Colon (tissue), 2 donors: ENCODE results near the gene ATG4D.

Source experiments
- FAIRE-seq: peaks from 2 replicates; lab custom pipeline; 2012; peaks lifted over from hg19 to GRCh38; lab: Jason Lieb, UNC
- donor health status: control.
- donor health status: control.

Gene ATG4D

DNA sequence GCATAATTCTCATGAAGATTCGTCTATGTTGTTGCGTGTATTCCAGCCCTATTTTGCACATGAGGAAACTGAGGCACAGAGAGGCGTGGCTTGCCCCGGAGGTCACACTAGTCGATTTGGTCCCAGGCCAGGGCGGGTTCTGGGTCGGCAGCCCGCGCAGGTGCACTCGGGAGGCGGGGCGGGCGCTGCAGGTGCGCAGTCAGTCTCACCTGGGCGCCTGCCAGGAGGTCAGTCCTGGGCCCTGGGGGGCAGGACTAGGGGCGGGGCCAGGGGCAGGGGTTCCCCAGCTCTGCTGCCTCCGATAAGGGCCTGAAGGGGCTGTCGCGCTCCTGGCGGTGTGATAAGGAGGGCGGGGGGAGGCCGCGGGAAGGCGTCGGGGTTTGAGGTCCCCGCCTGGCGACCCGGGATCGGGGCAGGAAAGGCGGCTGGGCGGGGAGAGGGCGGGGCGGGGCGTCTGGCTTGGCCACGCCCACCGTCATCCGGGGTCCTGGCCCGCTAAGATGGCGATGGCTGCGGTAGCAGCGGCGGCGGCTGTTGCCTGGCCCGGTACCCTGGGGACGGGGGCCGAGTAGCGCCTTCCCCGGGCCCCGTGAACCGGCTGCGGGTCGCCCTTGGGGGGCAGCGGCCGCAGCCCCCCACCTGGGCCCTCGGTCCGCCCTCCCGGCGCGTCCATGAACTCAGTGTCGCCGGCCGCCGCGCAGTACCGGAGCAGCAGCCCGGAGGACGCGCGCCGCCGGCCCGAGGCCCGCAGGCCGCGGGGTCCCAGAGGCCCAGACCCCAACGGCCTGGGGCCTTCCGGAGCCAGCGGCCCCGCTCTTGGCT, at the start of gene ATG4D:
Gene ATG4D, plus strand, starts transcription at position 485 of the 822 bp plus-strand sequence. Its CDS starts 187 bp downstream, at position 672.
- FAIRE-seq: no peak

DNA sequence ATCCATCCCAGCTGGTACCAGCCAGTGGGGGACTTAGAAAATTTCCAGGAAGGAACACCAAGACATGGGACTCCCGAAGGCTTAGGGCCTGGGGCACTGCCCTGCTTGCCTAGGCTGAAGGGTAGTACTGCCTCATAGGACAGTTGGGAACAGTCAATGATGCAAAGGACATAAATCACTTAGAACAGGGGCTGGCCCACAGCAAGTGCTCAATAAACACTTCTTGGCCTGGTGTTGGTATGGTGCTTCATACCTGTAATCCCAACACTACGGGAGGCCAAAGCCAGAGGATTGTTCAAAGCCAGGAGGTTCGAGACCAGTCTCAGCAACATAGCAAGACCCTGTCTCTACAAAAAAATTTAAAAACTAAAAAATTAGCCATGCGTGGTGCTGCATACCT, 46.3 kb upstream of the ATG4D start:
- FAIRE-seq: no peak

DNA sequence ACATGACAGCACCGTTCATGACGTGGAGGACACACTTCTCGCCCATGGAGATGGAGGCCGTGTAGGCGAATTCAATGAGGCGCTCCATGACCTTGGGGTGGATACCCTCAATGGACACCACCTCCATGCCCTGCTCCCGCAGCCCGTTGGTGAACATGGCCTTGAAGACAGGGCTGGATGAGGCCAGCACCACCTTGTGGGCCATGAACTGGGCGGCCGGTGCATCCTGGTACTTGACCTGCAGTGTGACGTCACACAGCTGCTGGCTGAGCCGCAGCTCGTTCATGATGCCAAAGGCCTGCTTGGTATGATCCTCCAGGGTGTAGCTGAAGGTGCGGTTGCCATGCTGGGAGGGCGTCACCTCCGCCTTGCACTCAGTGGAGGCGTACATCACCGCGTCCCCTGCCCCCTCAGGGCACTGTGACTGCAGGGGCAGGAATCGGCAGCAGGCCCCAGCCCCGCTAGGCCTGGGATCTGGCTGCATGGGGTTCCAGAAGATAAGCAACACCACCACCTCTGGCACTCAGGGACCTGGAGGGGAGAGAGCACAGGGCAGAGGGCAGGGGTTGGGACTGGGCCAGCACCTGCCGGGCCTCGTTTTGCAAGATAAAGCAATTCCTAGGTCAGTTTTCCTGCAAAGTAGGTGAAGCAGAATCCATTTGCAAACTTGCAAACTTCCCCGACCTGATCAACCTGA, 44.0 kb upstream of the ATG4D start:
- FAIRE-seq: no peak

DNA sequence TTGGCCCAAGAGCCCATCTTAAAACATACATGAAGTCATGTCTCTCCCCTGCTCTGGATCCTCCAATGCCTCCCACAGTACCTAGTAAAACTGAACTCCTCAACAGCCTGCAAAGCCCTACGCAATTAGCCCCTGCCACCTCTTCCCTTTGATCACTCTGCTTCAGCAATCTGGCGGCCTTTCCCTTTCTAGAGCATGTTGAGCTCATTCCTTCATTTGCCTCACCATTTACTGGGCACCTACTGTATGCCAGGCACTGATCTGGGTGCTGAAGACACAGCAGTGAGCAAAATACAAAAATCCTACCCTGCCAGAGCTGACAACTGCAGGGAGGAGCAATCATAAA, 43.5 kb upstream of the ATG4D start:
- no peak for FAIRE-seq

DNA sequence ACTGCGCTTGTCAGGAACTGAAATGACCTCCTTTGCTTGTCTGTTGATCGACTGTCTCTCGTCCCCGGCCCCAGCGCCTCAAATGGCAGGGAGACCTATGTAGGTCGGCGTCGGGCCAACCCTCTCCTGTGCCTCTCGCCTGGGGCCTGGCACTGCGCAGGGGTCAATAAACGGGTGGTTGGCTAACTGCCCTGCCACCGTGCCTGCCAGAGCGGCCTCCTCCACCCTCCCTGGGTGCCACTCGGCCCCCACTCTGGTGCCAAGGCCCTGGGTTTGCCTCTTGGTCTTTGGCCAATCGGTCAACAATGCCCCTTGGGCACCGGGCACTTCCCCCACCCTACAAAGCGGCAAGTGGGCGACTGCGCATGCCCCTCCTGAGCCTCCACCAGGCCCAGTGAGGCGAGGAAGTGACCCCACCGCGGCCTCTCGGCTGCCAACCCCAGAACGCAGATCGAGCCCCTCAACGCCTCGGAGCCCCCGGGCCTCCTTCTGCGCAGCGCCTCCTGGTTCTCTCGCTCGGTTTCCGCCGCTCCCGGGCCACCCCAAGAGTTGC, 41.7 kb upstream of the ATG4D start:
- FAIRE-seq: no peak

DNA sequence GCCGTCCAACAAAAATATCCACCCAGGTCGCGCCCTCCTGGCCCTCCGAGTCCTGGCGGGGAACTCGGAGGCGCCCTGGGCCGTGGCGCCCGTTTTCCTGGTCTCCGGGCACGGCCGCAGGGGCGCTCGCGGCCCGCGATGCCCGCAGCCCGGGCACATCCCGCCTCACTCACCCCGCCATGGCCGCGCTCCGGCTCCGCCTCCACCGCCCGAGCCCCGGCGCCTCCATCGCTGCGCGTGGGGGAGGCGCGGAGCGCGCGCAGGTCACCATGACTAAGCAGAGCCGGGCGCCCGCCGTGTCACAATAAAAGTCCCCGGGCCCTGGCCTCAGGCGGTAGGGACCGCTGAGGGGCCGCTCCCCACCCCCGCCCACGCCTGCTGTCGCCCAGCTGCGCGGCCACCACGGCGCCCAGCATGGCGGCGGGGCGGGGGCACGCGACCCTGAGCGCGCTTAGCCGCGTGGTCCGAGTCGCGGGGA, 41.1 kb upstream of the ATG4D start:
- no peak for FAIRE-seq

DNA sequence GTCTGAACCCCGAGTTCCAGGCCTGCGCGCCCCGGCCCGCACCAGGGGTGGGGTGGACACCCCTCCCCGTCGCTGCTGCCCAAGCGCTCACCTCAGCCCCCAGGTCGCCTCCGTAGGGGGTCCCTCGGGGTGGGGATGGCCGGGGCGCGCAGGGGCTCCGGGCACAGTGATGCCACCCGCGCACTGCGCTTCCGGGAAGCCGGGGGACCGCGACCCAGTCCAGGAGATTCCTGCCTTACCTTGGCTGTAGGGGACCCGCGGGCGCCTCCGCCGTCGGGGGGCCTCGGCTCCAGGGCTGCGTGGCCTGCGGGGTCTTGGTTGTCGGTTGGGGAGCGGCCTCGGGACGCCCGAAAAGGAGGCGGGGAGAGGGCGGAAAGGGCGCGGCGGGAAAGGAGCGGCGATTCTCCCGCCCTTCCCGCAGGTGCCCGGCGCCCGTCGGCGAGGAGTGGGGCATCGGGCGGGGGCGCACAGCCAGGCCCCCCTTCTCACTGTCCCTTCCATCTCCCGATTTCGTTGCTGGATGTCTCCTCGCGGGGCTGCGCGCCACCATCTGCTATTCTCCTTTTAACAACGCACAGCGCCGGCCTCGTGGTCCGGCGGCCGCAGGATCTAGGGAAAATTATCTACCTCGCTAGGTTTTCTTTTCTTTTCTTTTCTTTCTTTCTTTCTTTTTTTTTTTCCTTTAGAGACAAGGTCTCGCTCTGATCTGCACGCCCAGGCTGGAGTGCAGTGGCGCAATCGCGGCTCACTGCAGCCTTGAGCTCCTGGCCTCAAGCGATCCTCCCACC, 40.5 kb upstream of the ATG4D start, which contains the start of gene KEAP1:
Gene KEAP1, minus strand, starts transcription at position 355 of the 788 bp plus-strand sequence. CDS start 3,323 bp downstream, outside the sequence.
- no peak for FAIRE-seq

DNA sequence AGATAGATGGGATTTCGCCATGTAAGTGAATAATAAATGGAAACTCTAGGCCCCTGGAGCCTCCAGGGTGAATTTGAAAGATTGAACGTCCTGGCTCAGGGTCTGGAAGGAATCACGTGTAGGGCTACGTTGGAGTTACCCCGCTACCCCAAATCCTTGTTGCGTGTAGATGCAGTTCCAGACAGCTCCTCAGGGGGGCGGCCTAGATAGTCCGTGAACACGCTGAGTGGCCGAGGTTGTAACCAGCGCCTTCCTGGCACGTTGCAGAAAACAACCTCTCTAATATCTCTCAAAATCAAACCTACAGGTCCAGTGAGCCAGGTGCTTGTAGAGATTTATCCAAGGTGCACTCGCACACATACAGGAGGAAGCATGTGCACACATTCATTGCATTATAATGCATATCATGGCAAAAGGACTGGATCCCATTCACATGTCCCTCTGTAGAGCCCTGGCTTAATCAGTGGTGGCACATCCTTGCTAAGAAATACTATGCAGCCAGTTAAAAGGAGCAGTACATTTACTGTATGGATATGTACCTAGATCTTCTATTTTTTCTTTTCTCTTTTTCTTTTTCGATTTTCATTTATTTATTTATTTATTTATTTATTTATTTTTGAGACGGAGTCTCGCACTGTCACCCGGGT, 38.0 kb upstream of the ATG4D start:
- no peak for FAIRE-seq

DNA sequence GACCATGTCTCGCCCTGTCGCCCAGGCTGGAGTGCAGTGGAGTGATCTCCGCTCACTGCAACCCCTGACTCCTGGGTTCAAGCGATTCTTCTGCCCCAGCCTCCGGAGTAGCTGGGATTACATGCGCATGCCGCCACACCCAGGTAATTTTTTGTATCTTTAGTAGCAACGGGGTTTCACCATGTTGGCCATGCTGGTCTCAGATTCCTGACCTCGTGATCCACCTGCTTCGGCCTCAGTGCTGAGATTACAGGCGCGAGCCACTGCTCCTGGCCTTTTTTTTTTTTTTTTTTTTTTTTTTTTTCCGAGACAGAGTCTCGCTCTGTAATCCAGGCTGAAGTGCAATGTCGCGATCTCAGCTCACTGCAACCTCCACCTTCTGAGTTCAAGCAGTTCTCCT, 35.7 kb upstream of the ATG4D start:
- FAIRE-seq: no peak

DNA sequence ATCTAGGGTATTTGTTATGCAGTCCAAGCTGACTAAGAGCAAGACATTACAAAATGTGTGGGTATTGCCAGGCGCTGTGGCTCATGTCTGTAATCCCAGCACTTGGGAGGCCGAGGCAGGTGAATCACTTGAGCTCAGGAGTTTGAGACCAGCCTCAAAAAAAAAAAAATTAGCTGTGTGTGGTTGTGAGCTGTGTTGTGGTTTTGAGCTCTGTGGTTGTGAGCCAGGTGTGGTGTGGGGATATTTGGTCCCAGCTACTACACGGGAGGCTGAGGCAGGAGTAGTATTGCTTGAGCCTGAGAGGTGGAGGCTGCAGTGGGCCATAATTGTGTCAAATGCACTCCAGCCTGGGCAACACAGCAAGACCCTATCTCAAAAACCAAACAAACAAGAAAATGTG, 35.0 kb upstream of the ATG4D start:
- no peak for FAIRE-seq

DNA sequence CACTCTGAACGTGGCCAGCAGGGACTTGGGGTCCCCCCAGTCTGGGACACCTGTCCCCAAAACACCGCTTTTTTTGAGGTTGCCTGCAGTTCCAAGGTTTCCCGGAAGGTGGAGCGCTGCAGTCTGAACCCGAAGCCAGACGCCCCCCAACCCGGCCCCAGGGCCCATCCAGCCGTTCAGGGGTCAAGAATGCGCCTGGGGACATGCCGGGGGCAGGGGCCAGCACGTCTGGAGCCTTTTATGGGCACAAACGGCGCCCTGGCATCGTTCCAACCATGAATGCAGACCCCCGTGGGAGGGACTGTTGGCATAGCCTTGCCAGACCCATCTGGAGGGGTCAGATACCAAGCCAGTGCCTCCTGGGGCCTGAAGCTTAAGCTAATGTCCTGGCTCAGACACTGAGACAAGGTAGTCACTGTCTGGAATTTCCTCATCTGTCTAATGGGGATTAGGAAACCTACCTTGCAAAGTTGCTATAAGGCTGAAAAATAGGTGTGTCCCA, 33.4 kb upstream of the ATG4D start:
- FAIRE-seq: no peak

DNA sequence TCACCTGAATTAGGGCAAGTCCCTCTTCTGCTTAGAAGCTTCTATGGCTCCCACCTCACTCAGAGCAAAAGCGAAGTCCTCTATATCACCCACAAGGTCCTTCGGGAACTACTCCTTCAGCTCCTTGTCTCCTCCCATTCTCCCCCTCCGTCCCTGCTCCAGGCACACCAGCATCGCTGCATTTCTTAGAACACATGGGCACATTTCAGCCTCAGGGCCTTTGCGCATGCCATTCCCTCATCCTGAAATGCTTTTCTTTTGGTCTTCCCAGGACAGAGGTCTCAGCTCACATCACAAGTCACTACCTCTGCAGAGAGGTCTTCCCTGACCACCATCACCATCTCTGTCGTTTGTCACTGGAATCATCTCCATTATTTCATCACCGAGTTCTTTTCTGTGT, 30.5 kb upstream of the ATG4D start:
- FAIRE-seq: no peak

DNA sequence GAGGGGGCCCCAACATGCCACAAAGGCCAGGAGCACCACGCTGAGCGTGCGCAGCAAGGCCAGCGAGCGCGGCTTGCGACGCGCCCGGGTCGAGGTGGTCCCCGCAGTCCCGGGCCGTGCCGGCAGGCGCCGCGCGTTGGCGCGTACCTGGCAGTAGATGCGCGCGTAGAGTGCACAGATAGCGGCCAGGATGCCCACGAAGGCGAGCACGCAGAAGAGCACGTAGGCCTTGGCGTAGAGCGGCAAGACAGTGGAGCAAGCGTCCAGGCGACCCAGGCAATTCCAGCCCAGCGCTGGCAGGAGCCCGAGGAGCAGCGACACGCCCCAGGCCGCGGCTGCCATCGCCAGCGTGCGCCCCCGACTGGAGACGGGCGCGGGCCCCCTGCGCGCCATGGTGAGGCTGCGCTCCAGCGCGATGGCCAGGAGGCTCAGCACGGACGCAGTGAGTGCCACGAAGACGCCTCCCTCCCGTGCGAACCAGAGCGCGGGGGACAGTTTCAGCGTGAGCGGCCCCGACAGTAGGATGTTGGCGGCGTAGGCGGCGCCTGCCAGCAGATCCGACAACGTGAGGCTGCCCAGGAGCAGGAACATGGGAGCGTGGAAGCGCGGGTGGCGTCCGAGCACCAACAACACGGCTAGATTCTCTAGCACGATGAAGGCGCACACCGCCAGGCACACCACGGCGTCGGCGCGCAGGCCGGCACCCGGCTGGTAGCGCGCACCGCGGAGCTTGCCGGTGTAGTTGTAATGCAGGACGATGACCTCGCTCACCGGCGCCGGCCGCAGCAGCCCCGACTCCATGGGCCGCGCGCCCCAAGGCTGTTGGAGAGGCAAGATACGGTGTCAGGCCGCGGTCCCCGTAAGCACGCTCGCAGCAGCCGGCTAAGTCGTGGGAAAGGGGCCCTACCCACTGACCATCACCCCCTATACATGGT, 29.2 kb upstream of the ATG4D start:
- no peak for FAIRE-seq

DNA sequence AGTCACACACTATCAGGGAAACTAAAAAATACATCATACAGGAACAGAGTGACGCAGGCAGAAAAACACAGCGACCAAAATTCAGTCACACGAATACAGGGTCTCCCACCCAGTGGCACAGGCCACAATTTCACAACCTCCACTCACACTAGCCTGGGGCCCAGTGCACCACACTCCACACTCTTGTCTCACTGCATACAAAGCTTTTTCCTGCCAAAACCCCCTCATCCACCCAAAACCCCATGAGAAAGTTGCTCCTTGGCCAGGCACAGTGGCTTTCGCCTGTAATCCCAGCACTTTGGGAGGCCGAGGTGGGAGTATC, 27.7 kb upstream of the ATG4D start:
- FAIRE-seq: no peak

DNA sequence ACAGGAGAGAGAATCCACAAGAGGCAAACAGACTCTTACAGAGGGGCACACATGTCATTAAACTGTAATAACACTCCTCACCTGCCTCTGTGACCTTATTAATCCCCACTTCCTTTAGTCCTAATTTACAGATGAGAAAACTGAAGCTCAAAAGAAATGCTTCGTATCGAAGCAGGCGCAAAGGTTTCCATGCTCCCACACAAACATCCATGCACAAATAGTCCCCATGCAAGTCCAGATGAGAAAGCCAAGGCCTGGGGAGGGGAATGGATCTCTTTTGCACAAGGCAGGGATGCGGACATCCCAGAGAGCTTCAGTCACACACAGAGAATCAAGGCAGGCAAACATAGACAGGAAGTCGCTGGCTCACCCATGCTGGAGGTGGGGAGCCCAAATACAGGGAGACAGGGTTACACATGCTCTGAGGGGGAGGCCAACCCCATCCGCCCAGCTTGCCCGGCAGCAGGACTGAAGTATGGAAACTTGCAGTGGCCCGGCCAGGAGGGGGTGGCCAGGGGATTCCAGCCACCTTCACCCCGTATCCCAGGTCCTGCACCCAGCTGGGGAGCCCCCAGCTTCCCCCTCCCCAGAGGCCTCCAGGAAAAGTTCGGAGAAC, 26.9 kb upstream of the ATG4D start:
- FAIRE-seq: no peak

DNA sequence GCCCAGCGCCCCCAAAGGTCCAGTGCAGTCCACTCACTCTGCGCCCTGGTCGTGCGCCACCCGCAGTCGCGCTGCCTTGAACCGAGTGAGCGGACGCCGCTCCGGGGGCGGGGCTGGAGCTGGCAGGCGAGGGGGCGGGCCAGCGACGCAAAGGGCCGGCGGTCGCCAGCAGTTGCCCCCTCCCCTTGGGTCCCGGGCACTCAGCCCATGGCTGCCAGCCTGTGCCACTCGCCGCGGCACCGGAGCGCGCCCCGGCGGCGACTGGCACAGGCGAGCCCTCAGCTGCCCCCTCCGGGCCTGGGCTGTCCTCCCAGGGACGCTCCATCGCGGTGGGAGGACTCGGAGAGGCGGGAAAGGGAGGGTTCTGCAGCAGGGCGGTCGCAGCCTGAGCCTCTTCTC, 26.3 kb upstream of the ATG4D start, which contains the start of gene S1PR5:
Gene S1PR5, minus strand, starts transcription at position 87 of the 399 bp plus-strand sequence. CDS start 2,436 bp downstream, outside the sequence.
- FAIRE-seq: no peak

DNA sequence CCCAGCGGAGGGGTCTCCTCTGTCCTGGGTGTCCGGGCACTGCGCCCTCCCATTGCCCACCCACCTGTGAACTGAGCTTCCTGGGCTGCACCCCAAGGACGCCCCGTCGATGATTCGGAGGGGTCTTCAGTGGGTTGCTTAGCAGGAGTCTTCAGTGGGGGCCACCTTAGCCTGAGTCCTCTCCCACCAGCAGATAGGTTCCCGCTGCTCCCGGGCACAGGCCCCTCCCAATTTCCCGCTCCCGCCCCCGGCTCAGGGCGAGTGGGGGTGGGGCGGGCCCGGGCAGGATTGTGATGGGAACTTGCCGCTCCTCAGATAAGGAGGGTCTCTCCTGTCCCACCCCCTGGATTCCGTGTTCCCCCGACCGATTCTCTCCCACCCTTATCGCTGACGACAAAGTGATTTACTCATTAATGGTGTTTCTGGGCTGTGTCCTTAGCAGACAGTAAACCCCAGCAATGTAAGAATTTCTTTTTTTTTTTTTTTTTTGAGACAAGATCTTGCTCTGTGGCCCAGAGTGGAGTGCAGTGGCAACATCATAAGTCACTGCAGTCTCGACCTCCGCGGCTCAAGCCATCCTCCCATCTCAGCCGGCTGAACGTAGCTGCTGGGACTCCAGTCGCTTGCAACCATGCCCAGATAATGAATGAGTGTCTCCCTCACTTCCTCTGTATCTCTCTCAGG, 25.8 kb upstream of the ATG4D start:
- FAIRE-seq: no peak

DNA sequence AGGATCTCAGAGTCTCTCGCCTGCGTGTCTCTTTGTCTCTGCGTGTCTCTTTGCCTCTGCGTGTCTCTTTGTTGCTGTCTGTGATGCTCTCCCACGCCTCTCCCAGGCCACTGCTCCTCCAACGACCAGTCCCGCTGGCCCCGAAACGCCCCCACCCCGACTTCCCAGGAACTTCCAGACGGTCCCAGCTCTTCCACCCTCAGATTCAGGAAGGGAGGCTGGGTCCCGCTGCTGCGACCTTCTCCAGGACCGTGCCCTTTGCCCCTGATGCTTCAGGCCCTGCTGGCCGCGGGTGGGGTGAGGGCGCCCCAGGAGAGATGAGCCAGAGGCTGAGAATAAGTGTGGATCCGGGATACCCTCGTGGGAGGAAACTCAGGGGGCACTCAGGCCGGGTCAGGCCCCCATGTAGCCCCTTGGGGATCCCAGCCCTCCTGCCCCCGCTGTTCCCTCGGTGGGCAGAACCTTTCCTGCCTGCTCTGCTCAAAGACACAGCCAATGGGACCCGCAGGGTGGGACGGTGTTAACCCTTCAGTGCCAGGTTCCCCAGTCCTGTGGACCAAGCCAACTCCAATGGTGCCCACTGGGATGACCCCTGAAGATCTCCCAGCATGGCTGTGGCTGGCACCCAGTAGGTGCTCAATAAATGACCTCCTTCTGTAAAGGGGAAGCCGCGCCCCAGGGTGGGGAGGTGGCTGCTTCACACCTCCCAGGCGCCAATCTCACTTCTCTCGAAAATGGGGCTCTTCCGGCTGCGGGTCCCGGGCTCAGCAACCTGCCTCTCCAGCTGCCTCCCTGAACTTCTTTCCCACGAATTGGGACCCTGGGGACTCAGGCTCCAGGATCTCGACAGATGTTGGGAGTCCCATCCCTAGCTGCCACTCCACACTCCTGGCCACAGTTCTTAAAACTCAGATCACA, 25.0 kb upstream of the ATG4D start:
- FAIRE-seq: no peak
